CD4-positive, CD25-positive, alpha-beta regulatory T cell (primary cell): ENCODE measurements around the gene AKR1C3. TPM values are rescaled to one million over a fixed set of nuclear protein-coding genes. Genes with fewer than 3 reads are reported as not detected.
"Not testable (repeated sequence)": the region's sequence is repeated elsewhere in the genome, so short reads cannot be mapped to it uniquely, and the experiment has no call there.

Source experiments
- ATAC-seq, 2 donors: fragments of 150-1000 bp; cut with Tn5 transposase; one replicate each; pipeline ENCODE4 v1.10.0; 2021; ENCODE audit warnings: low read depth in 2 of 2, moderate number of reproducible peaks in 2 of 2, moderate library complexity in 1 of 2
- DNase-seq, 3 donors: peaks; one replicate each; pipeline versions ENCODE4 v3.0.0 to v3.0.0-alpha.2; 2012 to 2022; ENCODE audit warnings: mixed read lengths in 1 of 3
- H3K27ac ChIP-seq: one replicate; pipeline ENCODE4 v1.7.0; 2013; ENCODE audit warnings: mild to moderate bottlenecking, low read length; ENCODE audit not compliant: insufficient read depth, poor library complexity, severe bottlenecking
- H3K27me3 ChIP-seq: one replicate; pipeline ENCODE4 v1.7.0; 2013; ENCODE audit warnings: low read length; ENCODE audit not compliant: control insufficient read depth, insufficient read depth
- H3K36me3 ChIP-seq: one replicate; pipeline ENCODE4 v1.7.0; 2013; ENCODE audit warnings: mild to moderate bottlenecking, low read length, moderate library complexity; ENCODE audit not compliant: control insufficient read depth, insufficient read depth
- H3K4me1 ChIP-seq: 2 replicates; pipeline ENCODE4 v1.7.0; 2013; ENCODE audit warnings: mild to moderate bottlenecking, low read length; ENCODE audit not compliant: insufficient read depth, control insufficient read depth, poor library complexity, severe bottlenecking
- H3K4me3 ChIP-seq: one replicate; pipeline ENCODE4 v1.7.0; 2013; ENCODE audit warnings: low read depth, mild to moderate bottlenecking, low read length, moderate library complexity
- H3K9me3 ChIP-seq, 2 experiments: 1 replicate in 1 of 2; 2 replicates in 1 of 2; pipeline ENCODE4 v1.7.0; 2013; ENCODE audit warnings: low read length in 2 of 2, mild to moderate bottlenecking in 1 of 2, moderate library complexity in 1 of 2; ENCODE audit not compliant: control insufficient read depth in 2 of 2
- H3K27ac Mint-ChIP-seq, 3 donors: one replicate each; pipeline ENCODE4 v1.8.0; 2020 to 2022; ENCODE audit warnings: mild to moderate bottlenecking in 3 of 3, mixed read lengths in 3 of 3, moderate library complexity in 2 of 3
- H3K27me3 Mint-ChIP-seq: one replicate; pipeline ENCODE4 v1.8.0; 2022; ENCODE audit warnings: mild to moderate bottlenecking, mixed read lengths
- H3K36me3 Mint-ChIP-seq: one replicate; pipeline ENCODE4 v1.8.0; 2020; ENCODE audit warnings: mixed read lengths
- H3K4me1 Mint-ChIP-seq, 4 donors: one replicate each; pipeline ENCODE4 v1.8.0; 2020 to 2022; ENCODE audit warnings: mixed read lengths in 4 of 4, mild to moderate bottlenecking in 1 of 4
- H3K4me3 Mint-ChIP-seq, 4 donors: one replicate each; pipeline ENCODE4 v1.8.0; 2020 to 2022; ENCODE audit warnings: mild to moderate bottlenecking in 4 of 4, mixed read lengths in 4 of 4, moderate library complexity in 3 of 4
- H3K9me3 Mint-ChIP-seq, 7 donors: one replicate each; pipeline ENCODE4 v1.8.0; 2020 to 2022; ENCODE audit warnings: mixed read lengths in 7 of 7, mild to moderate bottlenecking in 3 of 7, moderate library complexity in 2 of 7
- polyA plus RNA-seq, 4 donors: library from polyadenylated mRNA; unstranded; fragments of 300-500 nt; fragmentation: Illumina TruSeq; gene quantifications; one replicate each; pipeline ENCODE4 v1.2.3, GENCODE V29; 2021
- total RNA-seq: library from RNA; stranded (reverse); gene quantifications from one replicate; pipeline ENCODE4 v1.2.3, GENCODE V29; 2022

AKR1C3 gene
- total and polyA plus RNA-seq, 5 donors from 2014 or later = 7.4 to 49.6 (median 12.3) TPM

GRCh38 chr10:5125315-5126044 lies 31.3 kb downstream of the AKR1C3 start:
- no peaks in the 10 kb centered on the region for H3K36me3 Mint-ChIP-seq
- Histone ChIP-seq H3K9me3 (no peaks in the 10 kb centered on the region), H3K4me1 (no peaks in the 10 kb centered on the region), H3K4me3 (no peak overlapping the region), H3K27ac (no peak overlapping the region), H3K36me3 (no peaks in the 10 kb centered on the region), H3K27me3 (no peaks in the 10 kb centered on the region)
- no peaks in the 10 kb centered on the region for H3K4me1 Mint-ChIP-seq
- peak overlapping the region in 1 of 3 donors; percentile 45 for H3K27ac Mint-ChIP-seq
- H3K4me3 Mint-ChIP-seq = no peak overlapping the region
- ATAC-seq = no peak
- H3K9me3 Mint-ChIP-seq = peaks cover 2 to 12% (median 6%) of the 10 kb centered on the region in 7 donors
- DNase-seq = no peak
- no peaks in the 10 kb centered on the region for H3K27me3 Mint-ChIP-seq

- no peaks in the 10 kb centered on the region for H3K4me1 Mint-ChIP-seq
- peaks cover 4% of the 10 kb centered on the region for H3K27me3 Mint-ChIP-seq
Observed at GRCh38 chr10:5135581-5135980, 41.4 kb downstream of the AKR1C3 start.

GRCh38 chr10:5136468-5137087 lies 42.4 kb downstream of the AKR1C3 start:
- Histone ChIP-seq H3K9me3 (peaks cover 3 to 12% of the 10 kb centered on the region in 2 experiments), H3K36me3 (no peaks in the 10 kb centered on the region), H3K27me3 (no peaks in the 10 kb centered on the region), H3K4me1 (no peaks in the 10 kb centered on the region), H3K27ac (no peak overlapping the region), H3K4me3 (no peak overlapping the region)
- Mint-ChIP-seq H3K9me3 (peaks cover 0 to 31% (median 14%) of the 10 kb centered on the region in 7 donors), H3K27me3 (peaks cover 4% of the 10 kb centered on the region), H3K4me1 (no peaks in the 10 kb centered on the region), H3K27ac (no peak overlapping the region), H3K36me3 (peaks cover 5% of the 10 kb centered on the region), H3K4me3 (no peak overlapping the region)
- ATAC-seq = no peak
- DNase-seq = no peak

More at GRCh38 chr10:5135581-5135980, 41.4 kb downstream of the AKR1C3 start:
- no peaks in the 10 kb centered on the region for H3K4me1 ChIP-seq
- no peak overlapping the region for H3K4me3 ChIP-seq
- peaks cover 3 to 12% of the 10 kb centered on the region in 2 experiments for H3K9me3 ChIP-seq
- no peaks in the 10 kb centered on the region for H3K36me3 ChIP-seq
- H3K27me3 ChIP-seq = no peaks in the 10 kb centered on the region
- H3K27ac ChIP-seq = no peak overlapping the region
- DNase-seq (no peak), ATAC-seq (no peak)
- H3K27ac Mint-ChIP-seq = no peak overlapping the region
- H3K36me3 Mint-ChIP-seq = peaks cover 5% of the 10 kb centered on the region
- peaks cover 0 to 31% (median 14%) of the 10 kb centered on the region in 7 donors for H3K9me3 Mint-ChIP-seq
- H3K4me3 Mint-ChIP-seq = no peak overlapping the region

GRCh38 chr10:5137699-5138098 lies 43.5 kb downstream of the AKR1C3 start:
- not testable (repeated sequence) for H3K27me3 Mint-ChIP-seq, H3K4me3 Mint-ChIP-seq, H3K36me3 Mint-ChIP-seq, H3K27ac Mint-ChIP-seq, H3K4me1 ChIP-seq, H3K27me3 ChIP-seq, H3K27ac ChIP-seq, H3K4me3 ChIP-seq, H3K4me1 Mint-ChIP-seq, H3K36me3 ChIP-seq, ATAC-seq, DNase-seq
- peaks cover 0 to 31% (median 13%) of the 10 kb centered on the region in 7 donors for H3K9me3 Mint-ChIP-seq
- peaks cover 3 to 12% of the 10 kb centered on the region in 2 experiments for H3K9me3 ChIP-seq

- no peaks in the 10 kb centered on the region for H3K27me3 ChIP-seq
- Mint-ChIP-seq H3K4me1 (no peaks in the 10 kb centered on the region), H3K4me3 (no peak overlapping the region), H3K9me3 (peaks cover 2 to 23% (median 11%) of the 10 kb centered on the region in 7 donors), H3K36me3 (peaks cover 3% of the 10 kb centered on the region), H3K27me3 (peaks cover 4% of the 10 kb centered on the region), H3K27ac (no peak overlapping the region)
- no peaks in the 10 kb centered on the region for H3K36me3 ChIP-seq
- ATAC-seq (no peak), DNase-seq (no peak)
- no peak overlapping the region for H3K27ac ChIP-seq
- no peaks in the 10 kb centered on the region for H3K4me1 ChIP-seq
- no peak overlapping the region for H3K4me3 ChIP-seq
- H3K9me3 ChIP-seq = no peaks in the 10 kb centered on the region
Observed at GRCh38 chr10:5142199-5142598, 48.0 kb downstream of the AKR1C3 start.

GRCh38 chr10:5143137-5143536 lies 48.9 kb downstream of the AKR1C3 start:
- H3K27me3 Mint-ChIP-seq = peaks cover 4% of the 10 kb centered on the region
- no peaks in the 10 kb centered on the region for H3K4me1 Mint-ChIP-seq
- peaks cover 0 to 14% (median 7%) of the 10 kb centered on the region in 7 donors for H3K9me3 Mint-ChIP-seq
- Histone ChIP-seq H3K27me3 (no peaks in the 10 kb centered on the region), H3K27ac (no peak overlapping the region), H3K36me3 (no peaks in the 10 kb centered on the region), H3K4me1 (no peaks in the 10 kb centered on the region), H3K9me3 (no peaks in the 10 kb centered on the region), H3K4me3 (no peak overlapping the region)
- no peaks in the 10 kb centered on the region for H3K36me3 Mint-ChIP-seq
- ATAC-seq (no peak), DNase-seq (no peak)
- H3K27ac Mint-ChIP-seq = no peak overlapping the region
- no peak overlapping the region for H3K4me3 Mint-ChIP-seq

- Histone ChIP-seq H3K9me3 (peaks cover 0 to 5% of the 10 kb centered on the region in 2 experiments), H3K4me3 (no peak overlapping the region), H3K36me3 (no peaks in the 10 kb centered on the region), H3K4me1 (no peaks in the 10 kb centered on the region), H3K27me3 (no peaks in the 10 kb centered on the region), H3K27ac (no peak overlapping the region)
- no peak for ATAC-seq
- DNase-seq = no peak
- H3K27ac Mint-ChIP-seq = no peak overlapping the region
- no peak overlapping the region for H3K4me3 Mint-ChIP-seq
- no peaks in the 10 kb centered on the region for H3K36me3 Mint-ChIP-seq
- no peaks in the 10 kb centered on the region for H3K27me3 Mint-ChIP-seq
- H3K4me1 Mint-ChIP-seq = no peaks in the 10 kb centered on the region
- peaks cover 0 to 14% (median 6%) of the 10 kb centered on the region in 7 donors for H3K9me3 Mint-ChIP-seq
Observed at GRCh38 chr10:5146920-5147254, 52.7 kb downstream of the AKR1C3 start.
